Peyer's patch (tissue), 4 donors: ENCODE data around the gene FAM78A. TPM values are rescaled to one million over a fixed set of nuclear protein-coding genes. Genes with fewer than 3 reads are reported as not detected.

Source experiments
- DNase-seq, 3 donors: peaks; one replicate each; pipeline ENCODE4 v3.0.0-alpha.2; 2017 to 2019
- H3K27ac ChIP-seq, 4 donors: fragments of 200-600 bp; sonication (generic); one replicate each; pipeline ENCODE4 v1.5.1; 2016 to 2019
- H3K27me3 ChIP-seq, 2 donors: fragments of 200-600 bp; sonication (generic); one replicate each; pipeline ENCODE4 v1.5.1; 2019
- H3K36me3 ChIP-seq, 3 donors: fragments of 200-600 bp; sonication (generic); one replicate each; pipeline ENCODE4 v1.5.1; 2016 to 2019
- H3K4me1 ChIP-seq, 4 donors: fragments of 200-600 bp; sonication (generic); one replicate each; pipeline ENCODE4 v1.5.1; 2016 to 2019
- H3K4me3 ChIP-seq, 4 donors: fragments of 200-600 bp; sonication (generic); 1 replicate in 3 of 4; 2 replicates in 1 of 4; pipeline ENCODE4 v1.5.1; 2016 to 2019; ENCODE audit warnings: mild to moderate bottlenecking in 1 of 4
- H3K9me3 ChIP-seq, 4 donors: fragments of 200-600 bp; sonication (generic); one replicate each; pipeline ENCODE4 v1.5.1; 2016 to 2019; ENCODE audit warnings: mild to moderate bottlenecking in 1 of 4
- POLR2A ChIP-seq, 2 donors: fragments of 450-650 bp; IDR thresholded peaks; one replicate each; pipeline ENCODE4 v1.5.1; 2017; ENCODE audit warnings: antibody characterized with exemption in 2 of 2, mild to moderate bottlenecking in 2 of 2, moderate library complexity in 2 of 2
- total RNA-seq, 4 donors: library from RNA; depleted of rRNA; stranded (reverse); fragments of >200 nt; gene quantifications; one replicate each; pipeline ENCODE4 v1.1.0, GENCODE V29; 2016
- TF ChIP-seq, protein P1 (sequence below), 6 experiments: fragments of 450-650 bp in 4 of 6; fragments of 200-600 bp in 2 of 6; sonication (generic) in 1 of 6; IDR thresholded peaks; one replicate each; pipeline ENCODE4 v1.5.1; 2017 to 2019; ENCODE audit warnings: antibody characterized with exemption in 6 of 6, mild to moderate bottlenecking in 3 of 6, moderate library complexity in 1 of 6

Gene FAM78A
- total RNA-seq, 4 donors from 2014 or later: 0.95 to 8.3 (median 3.3) TPM

DNA sequence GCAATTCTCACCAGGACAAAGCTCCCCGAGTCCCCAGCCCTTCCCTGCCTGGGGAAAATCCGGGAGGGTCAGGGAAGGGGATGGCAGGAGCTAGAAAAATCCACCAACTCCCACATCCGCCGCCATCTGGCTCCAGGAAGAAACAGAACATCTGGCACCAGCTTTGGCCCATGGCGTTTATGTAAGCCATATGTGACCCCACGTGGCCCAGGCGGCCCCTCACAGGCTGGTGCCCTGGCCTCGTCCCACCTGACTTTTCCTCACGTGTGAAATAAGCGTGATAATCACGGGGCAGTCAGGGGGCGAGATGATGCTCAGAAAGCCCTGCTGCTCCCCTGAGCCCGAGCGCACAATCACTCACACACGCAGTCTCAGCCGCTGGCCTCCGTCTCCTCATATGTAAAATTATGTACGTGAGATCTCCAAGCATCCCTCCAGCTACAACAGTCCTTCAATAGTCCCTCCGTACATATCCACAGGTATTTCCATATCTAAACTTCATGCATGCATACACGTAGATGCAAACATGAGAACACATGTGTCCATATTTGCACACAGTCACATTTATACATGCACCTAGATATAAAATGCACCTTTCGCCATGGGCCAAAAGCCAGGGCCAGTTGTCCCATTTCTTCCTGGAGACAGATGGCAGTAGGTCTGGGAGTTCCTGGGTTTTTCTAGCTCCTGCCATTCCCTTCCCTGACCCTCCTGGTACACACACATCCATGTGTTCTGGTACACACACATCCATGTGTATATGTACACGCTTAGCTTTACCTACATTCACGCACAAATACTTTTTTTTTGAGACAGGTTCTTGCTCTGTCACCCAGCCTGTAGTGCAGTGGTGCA is 42.1 kb upstream of the FAM78A start:
- H3K4me1 ChIP-seq: no peaks in the 10 kb centered on the region
- no peaks in the 10 kb centered on the region for H3K27me3 ChIP-seq
- H3K4me3 ChIP-seq: no peak overlapping the region
- DNase-seq: no peak
- H3K36me3 ChIP-seq: no peaks in the 10 kb centered on the region
- H3K27ac ChIP-seq: no peak overlapping the region
- no peaks in the 10 kb centered on the region for H3K9me3 ChIP-seq
- no peak for TF ChIP-seq POLR2A (IDR thresholded peaks at IDR 0.05)
- TF ChIP-seq, protein P1, sequence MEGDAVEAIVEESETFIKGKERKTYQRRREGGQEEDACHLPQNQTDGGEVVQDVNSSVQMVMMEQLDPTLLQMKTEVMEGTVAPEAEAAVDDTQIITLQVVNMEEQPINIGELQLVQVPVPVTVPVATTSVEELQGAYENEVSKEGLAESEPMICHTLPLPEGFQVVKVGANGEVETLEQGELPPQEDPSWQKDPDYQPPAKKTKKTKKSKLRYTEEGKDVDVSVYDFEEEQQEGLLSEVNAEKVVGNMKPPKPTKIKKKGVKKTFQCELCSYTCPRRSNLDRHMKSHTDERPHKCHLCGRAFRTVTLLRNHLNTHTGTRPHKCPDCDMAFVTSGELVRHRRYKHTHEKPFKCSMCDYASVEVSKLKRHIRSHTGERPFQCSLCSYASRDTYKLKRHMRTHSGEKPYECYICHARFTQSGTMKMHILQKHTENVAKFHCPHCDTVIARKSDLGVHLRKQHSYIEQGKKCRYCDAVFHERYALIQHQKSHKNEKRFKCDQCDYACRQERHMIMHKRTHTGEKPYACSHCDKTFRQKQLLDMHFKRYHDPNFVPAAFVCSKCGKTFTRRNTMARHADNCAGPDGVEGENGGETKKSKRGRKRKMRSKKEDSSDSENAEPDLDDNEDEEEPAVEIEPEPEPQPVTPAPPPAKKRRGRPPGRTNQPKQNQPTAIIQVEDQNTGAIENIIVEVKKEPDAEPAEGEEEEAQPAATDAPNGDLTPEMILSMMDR (IDR thresholded peaks at IDR 0.05): no peak

- no peaks in the 10 kb centered on the region for H3K4me1 ChIP-seq
- TF ChIP-seq, protein P1 (IDR thresholded peaks at IDR 0.05): no peak
- no peak for TF ChIP-seq POLR2A (IDR thresholded peaks at IDR 0.05)
- no peaks in the 10 kb centered on the region for H3K36me3 ChIP-seq
- H3K27ac ChIP-seq: no peak overlapping the region
- DNase-seq: no peak
- no peaks in the 10 kb centered on the region for H3K9me3 ChIP-seq
- no peaks in the 10 kb centered on the region for H3K27me3 ChIP-seq
- H3K4me3 ChIP-seq: no peak overlapping the region
Observed at GRCh38 chr9:131312822-131313770, 36.8 kb upstream of the FAM78A start.

GRCh38 chr9:131312246-131312645 is 35.9 kb upstream of the FAM78A start:
- TF ChIP-seq POLR2A (IDR thresholded peaks at IDR 0.05): no peak
- TF ChIP-seq, protein P1 (IDR thresholded peaks at IDR 0.05): no peak
- Histone ChIP-seq H3K4me1 (no peaks in the 10 kb centered on the region), H3K9me3 (no peaks in the 10 kb centered on the region), H3K27ac (no peak overlapping the region), H3K36me3 (no peaks in the 10 kb centered on the region), H3K4me3 (no peak overlapping the region), H3K27me3 (no peaks in the 10 kb centered on the region)
- DNase-seq: no peak

DNA sequence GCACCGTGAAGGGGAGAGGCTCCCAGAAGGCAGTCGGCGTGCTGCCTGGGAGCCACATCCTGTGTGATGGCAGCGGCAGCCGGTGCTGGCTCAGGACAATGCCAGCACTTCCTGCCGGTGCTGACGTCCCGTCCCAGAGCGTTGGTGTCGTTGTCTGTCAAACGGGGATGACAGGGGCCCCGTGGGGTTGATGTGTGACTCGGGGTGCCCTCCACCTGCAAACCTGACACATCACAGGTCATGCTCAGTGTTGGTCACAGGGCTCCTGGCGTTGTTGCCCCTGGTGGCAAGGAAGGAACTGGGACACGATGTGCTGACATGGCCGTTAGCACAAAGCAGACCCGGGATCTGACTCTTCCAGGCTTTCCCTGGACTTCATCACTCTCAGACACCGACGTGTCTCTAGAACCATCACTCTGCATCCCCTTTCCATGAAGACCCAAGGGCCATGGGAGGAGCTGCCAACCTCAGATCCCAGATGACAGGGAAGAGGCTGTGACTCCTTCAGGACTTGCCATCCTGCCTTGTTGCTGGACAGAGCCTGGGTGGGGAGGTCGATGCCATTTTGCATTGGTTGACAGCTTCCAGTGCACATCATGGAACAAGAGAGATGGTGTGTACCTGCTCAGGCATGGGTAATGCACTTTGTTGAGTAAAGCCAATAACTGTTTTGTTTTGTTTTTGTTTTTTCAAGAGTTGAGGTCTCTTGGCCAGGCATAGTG is 34.7 kb upstream of the FAM78A start:
- peak in 2 of 3 donors; percentile 53 to 70 for DNase-seq
- no peak for TF ChIP-seq POLR2A (IDR thresholded peaks at IDR 0.05)
- TF ChIP-seq, protein P1 (IDR thresholded peaks at IDR 0.05): no peak
- Histone ChIP-seq H3K9me3 (no peaks in the 10 kb centered on the region), H3K27ac (no peak overlapping the region), H3K4me1 (no peaks in the 10 kb centered on the region), H3K27me3 (no peaks in the 10 kb centered on the region), H3K36me3 (no peaks in the 10 kb centered on the region), H3K4me3 (no peak overlapping the region)

DNA sequence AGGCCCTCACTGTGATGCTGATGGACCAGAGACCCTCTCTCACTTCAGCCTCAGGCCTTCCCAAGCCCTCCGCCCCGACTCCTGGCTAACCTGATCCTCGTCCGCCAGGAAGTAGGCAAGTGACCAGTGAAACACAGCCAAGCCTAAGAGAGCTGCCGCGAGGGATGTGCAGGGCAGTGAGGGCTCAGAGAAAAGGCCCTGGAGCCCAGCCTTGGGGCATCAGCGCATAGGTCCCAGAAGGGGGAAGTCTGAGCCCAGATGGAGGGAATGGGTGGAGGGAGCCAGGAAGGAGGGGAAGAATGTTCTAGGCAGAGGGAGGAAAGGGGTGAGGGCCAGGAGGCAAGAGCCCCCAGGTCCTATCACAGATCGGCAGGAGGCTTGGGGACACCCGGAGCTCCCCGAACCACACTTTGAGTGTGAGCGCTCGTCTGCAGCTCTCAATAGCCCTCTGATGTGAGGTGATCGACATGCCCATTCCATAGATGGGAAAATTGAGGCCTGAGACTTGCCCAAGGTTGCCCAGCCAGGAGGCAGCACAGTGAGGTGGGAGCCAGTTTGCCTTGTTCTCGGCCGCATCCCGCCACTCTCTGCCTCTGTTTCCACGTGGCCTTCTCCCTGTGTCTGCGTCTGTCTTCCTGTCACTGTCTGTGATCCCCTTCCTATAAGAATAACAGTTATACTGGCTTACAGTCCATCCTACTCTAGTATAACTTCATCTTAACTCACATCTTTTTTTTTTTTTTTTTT is 33.4 kb upstream of the FAM78A start:
- Histone ChIP-seq H3K27ac (no peak overlapping the region), H3K36me3 (no peaks in the 10 kb centered on the region), H3K9me3 (no peaks in the 10 kb centered on the region), H3K4me3 (no peak overlapping the region), H3K4me1 (no peaks in the 10 kb centered on the region), H3K27me3 (no peaks in the 10 kb centered on the region)
- TF ChIP-seq, protein P1 (IDR thresholded peaks at IDR 0.05): no peak
- TF ChIP-seq POLR2A (IDR thresholded peaks at IDR 0.05): no peak
- DNase-seq: no peak
